ENCODE measurements around the gene EFCAB14. TPM values are rescaled to one million over a fixed set of nuclear protein-coding genes. Genes with fewer than 3 reads are reported as not detected.

The EFCAB14 gene
- total and polyA plus RNA-seq, 10 of the 15 experiments (the other 5 are each of a cell fraction or from before 2014, with no cell fraction given), result 7.8 to 66.0 (median 41.6) TPM

DNA sequence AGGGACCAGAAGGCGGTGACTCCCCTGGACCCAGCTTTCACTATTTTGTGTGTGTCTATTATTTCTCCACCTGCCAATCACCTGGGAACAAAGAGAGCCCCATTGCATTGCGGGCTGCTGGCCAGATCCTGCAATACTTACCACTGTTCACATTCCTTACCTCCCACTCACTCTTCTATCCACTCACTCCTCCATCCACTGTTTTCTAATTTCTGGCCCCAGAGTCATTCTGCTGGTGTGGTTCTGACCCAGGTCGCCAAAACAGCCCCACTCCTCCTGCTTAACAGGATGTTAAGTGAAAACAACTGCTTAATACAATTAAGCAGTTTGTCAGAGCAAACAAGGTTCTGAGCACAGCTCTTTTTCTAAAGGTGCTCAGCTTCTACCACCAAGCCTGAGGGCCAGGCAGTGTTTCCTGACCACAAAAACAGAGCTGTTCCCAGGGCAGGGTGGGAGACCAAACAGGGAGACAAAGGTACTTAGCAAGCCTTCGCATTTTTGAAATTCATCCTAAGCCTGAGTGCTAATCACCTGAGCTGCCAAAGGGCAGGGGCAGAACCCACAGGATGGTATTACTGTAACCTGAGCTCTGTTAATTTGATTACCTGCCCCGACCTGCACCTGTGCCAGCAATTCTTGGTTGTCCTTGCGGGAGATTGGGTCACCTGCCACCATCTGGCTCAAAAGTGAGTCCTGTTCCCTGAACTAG, 38.5 kb upstream of the EFCAB14 start:
- ATAC-seq (no peak), DNase-seq (ENCODE audit: low read depth, low spot score) (no peak), FAIRE-seq (no peak)
- Histone ChIP-seq H3K9me3 (replicated peaks; ENCODE audit: control insufficient read depth, insufficient read depth, low read length) (no peaks in the 10 kb centered on the region), H4K20me1 (ENCODE audit: control insufficient read depth, insufficient read depth) (no peaks in the 10 kb centered on the region), H3K4me2 (ENCODE audit: control insufficient read depth, insufficient read depth) (no peak overlapping the region), H3K79me2 (ENCODE audit: control insufficient read depth, insufficient read depth, low read length) (no peaks in the 10 kb centered on the region), H3K4me3 (no peak overlapping the region), H3K27ac (ENCODE audit: control insufficient read depth, insufficient read depth) (no peak overlapping the region), H3K27me3 (replicated peaks in 1 of 2; ENCODE audit: control insufficient read depth in 2 of 2, insufficient read depth in 2 of 2, low read length in 1 of 2) (no peaks in the 10 kb centered on the region; a peak in 1 of 4 replicates), H2AFZ (ENCODE audit: control insufficient read depth, low read depth, low read length) (no peak overlapping the region), H3K9ac (ENCODE audit: control insufficient read depth, insufficient read depth, low read length) (no peak overlapping the region), H3K4me1 (ENCODE audit: control insufficient read depth, insufficient read depth, low read length) (no peaks in the 10 kb centered on the region), H3K36me3 (ENCODE audit: control insufficient read depth in 2 of 2, insufficient read depth in 2 of 2, low read length in 1 of 2) (no peaks in the 10 kb centered on the region)
- ChIA-PET POLR2A (no interaction called here), RAD21 (ENCODE audit: unreplicated experiment) (no interaction called here), SMC1A (ENCODE audit: uncharacterized antibody, unreplicated experiment) (interaction anchor here (0.6 kb wide), 1 partner anchor 265 kb away, joined by 3 read pairs; no protein-coding TSS in a partner anchor), CTCF (interaction anchor here (0.9 kb wide), 1 partner anchor 10 kb away, joined by 3 read pairs; no protein-coding TSS in a partner anchor)
- no TSS peak for BruUV-seq (replicated peaks)
- WGBS (ENCODE audit: insufficient coverage, insufficient replicate concordance, low lambda C conversion rate, missing lambda C conversion rate), result 12% methylated on average over 6 of the region's 6 CpGs
- intact Hi-C loops (cut with micrococcal nuclease; ENCODE audit: unreplicated experiment), result no loop called here
- in situ Hi-C loops (cut with MboI), result no loop called here
- TF ChIP-seq SKIL (IDR thresholded peaks at IDR 0.05; ENCODE audit: low read depth, poor library complexity, severe bottlenecking) (no peak), KDM1A (IDR thresholded peaks at IDR 0.05; ENCODE audit: borderline replicate concordance) (no peak), NKRF (conservative IDR thresholded peaks at IDR 0.05) (no peak), CREB1 (IDR thresholded peaks at IDR 0.05; ENCODE audit: low read depth) (no peak), CEBPZ (IDR thresholded peaks at IDR 0.05; ENCODE audit: low read depth, low read length) (no peak), RBBP5 (conservative IDR thresholded peaks at IDR 0.05) (no peak), MEF2A (IDR thresholded peaks at IDR 0.05; ENCODE audit: insufficient read depth, low read depth, low read length) (no peak), DPF2 (IDR thresholded peaks at IDR 0.05) (no peak), CBX5 (IDR thresholded peaks at IDR 0.05; ENCODE audit: low read depth) (no peak), ZNF217 (IDR thresholded peaks at IDR 0.05) (no peak), CHD1 (IDR thresholded peaks at IDR 0.05; ENCODE audit: low read depth, low read length) (no peak), FOS (IDR thresholded peaks at IDR 0.05; ENCODE audit: borderline replicate concordance, extremely low read depth, insufficient read length) (no peak), NFYA (IDR thresholded peaks at IDR 0.05; ENCODE audit: borderline replicate concordance, low read depth, low read length) (no peak), HDAC2 (IDR thresholded peaks at IDR 0.05) (no peak), EED (IDR thresholded peaks at IDR 0.05; ENCODE audit: low read depth) (no peak)
- TF ChIP-seq, protein P1, sequence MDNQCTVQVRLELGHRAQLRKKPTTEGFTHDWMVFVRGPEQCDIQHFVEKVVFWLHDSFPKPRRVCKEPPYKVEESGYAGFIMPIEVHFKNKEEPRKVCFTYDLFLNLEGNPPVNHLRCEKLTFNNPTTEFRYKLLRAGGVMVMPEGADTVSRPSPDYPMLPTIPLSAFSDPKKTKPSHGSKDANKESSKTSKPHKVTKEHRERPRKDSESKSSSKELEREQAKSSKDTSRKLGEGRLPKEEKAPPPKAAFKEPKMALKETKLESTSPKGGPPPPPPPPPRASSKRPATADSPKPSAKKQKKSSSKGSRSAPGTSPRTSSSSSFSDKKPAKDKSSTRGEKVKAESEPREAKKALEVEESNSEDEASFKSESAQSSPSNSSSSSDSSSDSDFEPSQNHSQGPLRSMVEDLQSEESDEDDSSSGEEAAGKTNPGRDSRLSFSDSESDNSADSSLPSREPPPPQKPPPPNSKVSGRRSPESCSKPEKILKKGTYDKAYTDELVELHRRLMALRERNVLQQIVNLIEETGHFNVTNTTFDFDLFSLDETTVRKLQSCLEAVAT (IDR thresholded peaks at IDR 0.05), result no peak
